ENCODE data around the gene CACNB4. TPM values are rescaled to one million over a fixed set of nuclear protein-coding genes. Genes with fewer than 3 reads are reported as not detected.

CACNB4 gene
- total RNA-seq, 2 donors from 2014 or later: 0.93 to 0.95 TPM

DNA sequence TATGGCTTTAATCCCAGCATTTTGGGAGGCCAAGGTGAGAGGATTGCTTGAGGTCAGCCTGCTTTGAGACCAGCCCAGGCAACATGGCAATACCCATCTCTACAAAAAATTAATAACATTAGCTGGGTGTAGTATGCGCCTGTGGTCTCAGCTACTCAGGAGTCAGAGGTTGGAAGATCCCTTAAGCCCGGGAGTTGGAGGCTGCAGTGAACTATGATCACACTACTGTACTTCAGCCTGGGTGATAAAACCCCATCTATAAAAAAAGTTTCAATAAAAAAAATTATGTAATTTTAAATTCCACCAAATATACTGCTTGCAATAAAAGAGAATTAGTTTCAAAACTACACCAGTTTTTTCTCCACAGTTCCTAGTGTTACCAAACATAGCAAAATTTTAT is 23.3 kb upstream of the CACNB4 start:
- H3K36me3 ChIP-seq (ENCODE audit: control insufficient read depth, insufficient read depth, low read length): peaks cover 23% of the 10 kb centered on the region
- no peaks in the 10 kb centered on the region for H3K27me3 ChIP-seq (ENCODE audit: control insufficient read depth, insufficient read depth, low read length, poor library complexity, severe bottlenecking)
- H3K36me3 Mint-ChIP-seq (ENCODE audit: low read depth): peaks cover 28% of the 10 kb centered on the region
- H3K9me3 Mint-ChIP-seq: no peaks in the 10 kb centered on the region
- H3K4me3 ChIP-seq (ENCODE audit: low read length): no peak overlapping the region
- H3K27ac ChIP-seq (ENCODE audit: low read depth, low read length): no peak overlapping the region
- H3K27me3 Mint-ChIP-seq (ENCODE audit: insufficient read depth): no peaks in the 10 kb centered on the region
- no peak overlapping the region for H3K9ac ChIP-seq (ENCODE audit: extremely low read depth, low read length, poor library complexity, severe bottlenecking)
- WGBS, 2 experiments (ENCODE audit: insufficient coverage in 1 of 2, insufficient read length in 1 of 2): 90% methylated on average over 2 of the region's 2 CpGs; no CpG with 5 or more reads in 1 of the 2 experiments
- no peaks in the 10 kb centered on the region for H3K4me1 ChIP-seq (ENCODE audit: control insufficient read depth, insufficient read depth, low read length)
- H3K4me1 Mint-ChIP-seq: no peaks in the 10 kb centered on the region
- TF ChIP-seq, protein P1, sequence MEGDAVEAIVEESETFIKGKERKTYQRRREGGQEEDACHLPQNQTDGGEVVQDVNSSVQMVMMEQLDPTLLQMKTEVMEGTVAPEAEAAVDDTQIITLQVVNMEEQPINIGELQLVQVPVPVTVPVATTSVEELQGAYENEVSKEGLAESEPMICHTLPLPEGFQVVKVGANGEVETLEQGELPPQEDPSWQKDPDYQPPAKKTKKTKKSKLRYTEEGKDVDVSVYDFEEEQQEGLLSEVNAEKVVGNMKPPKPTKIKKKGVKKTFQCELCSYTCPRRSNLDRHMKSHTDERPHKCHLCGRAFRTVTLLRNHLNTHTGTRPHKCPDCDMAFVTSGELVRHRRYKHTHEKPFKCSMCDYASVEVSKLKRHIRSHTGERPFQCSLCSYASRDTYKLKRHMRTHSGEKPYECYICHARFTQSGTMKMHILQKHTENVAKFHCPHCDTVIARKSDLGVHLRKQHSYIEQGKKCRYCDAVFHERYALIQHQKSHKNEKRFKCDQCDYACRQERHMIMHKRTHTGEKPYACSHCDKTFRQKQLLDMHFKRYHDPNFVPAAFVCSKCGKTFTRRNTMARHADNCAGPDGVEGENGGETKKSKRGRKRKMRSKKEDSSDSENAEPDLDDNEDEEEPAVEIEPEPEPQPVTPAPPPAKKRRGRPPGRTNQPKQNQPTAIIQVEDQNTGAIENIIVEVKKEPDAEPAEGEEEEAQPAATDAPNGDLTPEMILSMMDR (conservative IDR thresholded peaks at IDR 0.05): no peak
- H3K27ac Mint-ChIP-seq: no peak overlapping the region
- H3K9me3 ChIP-seq (ENCODE audit: control insufficient read depth, low read length): no peaks in the 10 kb centered on the region
- no peak overlapping the region for H3K4me3 Mint-ChIP-seq
- DNase-seq: no peak

- H3K4me3 ChIP-seq (ENCODE audit: low read length): no peak overlapping the region
- TF ChIP-seq, protein P1 (conservative IDR thresholded peaks at IDR 0.05): no peak
- no peak for DNase-seq
- no peaks in the 10 kb centered on the region for H3K4me1 Mint-ChIP-seq
- no peak overlapping the region for H3K27ac ChIP-seq (ENCODE audit: low read depth, low read length)
- no peak overlapping the region for H3K9ac ChIP-seq (ENCODE audit: extremely low read depth, low read length, poor library complexity, severe bottlenecking)
- H3K36me3 Mint-ChIP-seq (ENCODE audit: low read depth): peaks cover 24% of the 10 kb centered on the region
- no peaks in the 10 kb centered on the region for H3K9me3 Mint-ChIP-seq
- H3K9me3 ChIP-seq (ENCODE audit: control insufficient read depth, low read length): no peaks in the 10 kb centered on the region
- no peaks in the 10 kb centered on the region for H3K27me3 Mint-ChIP-seq (ENCODE audit: insufficient read depth)
- 83 to 90% methylated on average over 1 of the region's 1 CpG for WGBS, 2 experiments (ENCODE audit: insufficient coverage in 1 of 2, insufficient read length in 1 of 2)
- peaks cover 23% of the 10 kb centered on the region for H3K36me3 ChIP-seq (ENCODE audit: control insufficient read depth, insufficient read depth, low read length)
- no peak overlapping the region for H3K27ac Mint-ChIP-seq
- H3K4me1 ChIP-seq (ENCODE audit: control insufficient read depth, insufficient read depth, low read length): no peaks in the 10 kb centered on the region
- no peaks in the 10 kb centered on the region for H3K27me3 ChIP-seq (ENCODE audit: control insufficient read depth, insufficient read depth, low read length, poor library complexity, severe bottlenecking)
- H3K4me3 Mint-ChIP-seq: no peak overlapping the region
Observed at GRCh38 chr2:152120430-152120829, 21.6 kb upstream of the CACNB4 start.

DNA sequence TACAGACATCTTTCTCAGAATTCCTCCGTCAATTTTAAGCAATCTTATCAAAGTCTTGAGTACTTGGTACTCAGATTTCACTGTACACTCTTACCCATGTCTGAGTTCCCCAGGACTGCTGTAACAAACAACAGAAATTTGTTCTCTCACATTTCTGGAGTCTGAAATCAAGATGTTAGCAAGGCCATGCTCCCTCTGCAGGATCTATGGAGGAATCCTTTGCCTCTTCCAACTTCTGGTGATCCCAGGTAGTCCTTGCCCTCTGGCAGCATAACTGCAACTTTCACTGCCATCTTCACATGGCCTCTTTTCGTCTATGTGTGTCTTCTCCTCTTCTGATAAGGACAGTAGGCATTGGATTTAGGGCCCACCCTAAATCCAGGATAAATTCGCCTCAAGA is 17.1 kb upstream of the CACNB4 start:
- Mint-ChIP-seq H3K36me3 (ENCODE audit: low read depth) (peaks cover 7% of the 10 kb centered on the region), H3K9me3 (no peaks in the 10 kb centered on the region), H3K4me1 (no peaks in the 10 kb centered on the region), H3K27me3 (ENCODE audit: insufficient read depth) (no peaks in the 10 kb centered on the region), H3K4me3 (no peak overlapping the region), H3K27ac (no peak overlapping the region)
- Histone ChIP-seq H3K4me1 (ENCODE audit: control insufficient read depth, insufficient read depth, low read length) (no peaks in the 10 kb centered on the region), H3K27me3 (ENCODE audit: control insufficient read depth, insufficient read depth, low read length, poor library complexity, severe bottlenecking) (no peaks in the 10 kb centered on the region), H3K27ac (ENCODE audit: low read depth, low read length) (no peak overlapping the region), H3K4me3 (ENCODE audit: low read length) (no peak overlapping the region), H3K9me3 (ENCODE audit: control insufficient read depth, low read length) (no peaks in the 10 kb centered on the region), H3K9ac (ENCODE audit: extremely low read depth, low read length, poor library complexity, severe bottlenecking) (no peak overlapping the region), H3K36me3 (ENCODE audit: control insufficient read depth, insufficient read depth, low read length) (peaks cover 8% of the 10 kb centered on the region)
- peak; percentile 49 for DNase-seq
- TF ChIP-seq, protein P1 (conservative IDR thresholded peaks at IDR 0.05): peak; percentile 61
- WGBS, 2 experiments (ENCODE audit: insufficient coverage in 1 of 2, insufficient read length in 1 of 2): 80 to 90% methylated on average over 1 to 3 of the region's 3 CpGs

Measured in endodermal cell (in vitro differentiated cells).